Hematopoietic multipotent progenitor cell treated with erythropoietin and hydrocortisone succinate and interleukin-3 and kit ligand, for 8 days (in vitro differentiated cells): ENCODE data around the gene TPRG1L.
"Not testable (repeated sequence)": the region's sequence is repeated elsewhere in the genome, so short reads cannot be mapped to it uniquely, and the experiment has no call there.

Experiments
- DNase-seq: peaks from one replicate; pipeline ENCODE4 v3.0.0-alpha.2; 2015

The TPRG1L gene

DNA sequence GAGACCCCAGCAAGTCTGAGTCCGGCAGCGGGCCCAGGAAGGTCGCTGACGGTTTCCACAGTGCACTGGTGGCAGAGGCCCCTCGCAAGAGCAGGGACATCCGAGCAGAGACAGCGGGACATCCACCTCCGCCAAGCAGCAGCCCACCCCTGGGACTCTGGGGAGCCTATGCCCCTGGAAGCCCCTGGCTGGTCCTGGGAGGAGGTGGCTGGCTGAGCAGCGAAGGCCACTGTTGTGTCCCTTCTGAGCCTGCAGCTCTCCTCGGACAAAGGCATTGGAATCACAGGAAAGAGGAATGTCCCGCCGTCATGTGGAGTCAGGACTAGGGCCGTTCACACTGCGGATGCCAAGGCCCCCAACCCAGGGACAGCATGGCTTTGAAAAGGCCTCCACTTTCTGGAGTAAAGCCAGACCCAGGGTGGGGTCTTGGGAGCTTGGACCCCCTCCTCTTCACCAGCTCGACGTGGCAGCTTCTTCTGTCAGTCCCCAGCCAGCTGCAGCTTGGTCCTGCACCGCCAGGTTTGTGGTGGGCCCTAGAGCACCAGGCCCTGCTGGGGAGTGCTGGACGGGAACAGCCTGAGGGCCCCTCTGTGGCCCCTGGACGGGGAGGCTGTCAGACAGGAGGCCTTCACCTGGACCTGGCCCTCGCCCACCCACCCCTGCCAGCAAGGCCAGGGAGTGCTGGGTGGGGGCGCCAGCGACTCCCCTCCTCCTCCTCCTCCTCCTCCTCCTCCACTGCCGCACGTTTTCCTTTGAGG lies 14.9 kb upstream of the TPRG1L start:
- no peak for DNase-seq

DNA sequence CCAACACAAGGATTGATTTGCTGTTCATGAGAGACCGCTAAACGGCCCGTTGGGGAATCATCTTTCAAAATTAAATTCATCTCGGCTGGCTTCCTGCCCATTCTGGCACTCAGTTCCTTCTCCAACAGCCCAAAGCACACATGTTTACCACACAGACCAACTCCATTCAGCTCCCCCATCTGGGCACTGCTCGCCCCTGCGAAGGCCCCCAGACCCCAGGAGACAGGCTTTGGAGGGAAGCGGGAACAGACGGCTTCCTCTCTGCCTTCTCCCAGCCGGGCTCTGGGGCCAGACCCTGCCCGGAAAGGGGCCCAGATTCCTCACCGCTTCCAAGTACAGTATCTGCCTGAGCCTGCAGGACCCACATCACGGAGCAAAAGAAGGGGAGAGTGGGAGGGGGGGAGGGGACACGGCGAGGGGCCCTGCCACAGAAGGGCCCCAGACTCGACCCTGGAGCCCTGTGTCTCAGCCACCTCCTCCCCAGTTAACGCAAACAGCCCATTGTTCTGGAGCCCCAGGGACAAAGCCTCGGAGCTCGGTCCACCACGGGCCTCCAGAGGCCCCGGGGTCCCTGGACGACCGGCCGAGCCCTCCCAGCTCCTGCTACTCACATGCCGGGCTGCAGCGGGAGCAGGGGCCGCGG lies 14.2 kb upstream of the TPRG1L start:
- DNase-seq: no peak

DNA sequence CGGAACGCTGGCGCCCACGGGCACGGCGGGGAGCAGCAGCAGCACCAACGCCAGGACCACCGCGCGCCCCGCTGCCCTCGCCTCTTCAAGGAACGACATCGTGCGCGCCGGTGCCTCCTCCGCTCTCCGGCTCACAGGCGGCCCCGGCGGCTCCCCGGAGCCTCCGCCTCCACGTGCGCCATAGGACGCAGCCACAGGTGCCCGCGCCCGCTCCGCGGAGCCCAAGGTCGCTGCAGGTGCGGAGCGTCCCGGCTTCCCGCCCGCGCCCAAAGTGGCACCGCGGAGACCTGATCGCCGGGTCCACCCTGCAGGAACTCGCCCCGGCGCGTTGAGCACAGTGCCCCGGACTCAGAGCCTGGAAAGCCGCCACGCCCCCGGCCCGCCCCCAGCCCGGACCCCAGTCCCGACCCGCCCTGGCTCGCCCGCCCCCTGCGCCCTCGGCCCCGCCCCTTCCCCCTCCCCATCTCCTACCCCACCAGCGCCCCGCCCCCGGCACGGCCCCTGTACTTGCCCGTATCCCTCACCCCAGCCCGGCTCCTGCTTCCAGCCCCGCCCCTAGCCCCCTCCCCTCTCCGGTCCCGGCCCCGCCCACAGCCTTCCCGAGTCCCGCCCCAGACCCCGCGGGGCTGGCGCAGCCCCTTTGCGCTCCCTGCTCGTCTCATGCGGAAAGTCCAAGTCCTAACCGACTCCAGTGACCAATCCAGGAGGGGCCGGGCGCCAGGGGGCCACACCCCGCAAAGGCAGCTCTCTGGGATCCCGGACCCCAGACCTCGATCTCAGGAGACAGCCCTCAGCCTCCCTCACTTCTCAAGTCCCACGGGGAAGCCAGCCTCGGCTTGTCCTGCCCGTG lies 13.4 kb upstream of the TPRG1L start, which contains the start of gene MEGF6:
MEGF6 (minus strand) TSS at position 339 of the 850 bp plus-strand sequence; CDS start at position 99, 240 bp downstream.
- no peak for DNase-seq

DNA sequence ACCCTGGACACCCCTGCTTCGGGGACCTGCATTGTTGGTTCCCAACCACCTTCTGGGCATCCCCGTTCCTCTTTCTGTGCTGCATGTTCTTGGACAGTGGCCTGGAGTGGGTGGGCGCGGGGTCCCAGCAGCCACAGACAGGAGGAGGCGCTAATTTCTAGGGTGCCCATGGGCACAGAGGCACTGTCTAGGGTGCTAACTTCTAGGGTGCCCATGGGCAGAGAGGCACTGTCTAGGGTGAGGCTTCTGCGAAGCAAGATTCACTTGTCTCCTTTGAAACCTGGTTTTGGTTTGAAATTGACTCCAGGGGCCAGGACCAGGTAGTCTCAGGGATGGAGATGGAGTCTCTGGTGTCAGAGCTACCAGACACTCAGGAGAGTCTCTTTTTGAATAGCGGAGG lies 12.7 kb upstream of the TPRG1L start:
- DNase-seq: no peak

DNA sequence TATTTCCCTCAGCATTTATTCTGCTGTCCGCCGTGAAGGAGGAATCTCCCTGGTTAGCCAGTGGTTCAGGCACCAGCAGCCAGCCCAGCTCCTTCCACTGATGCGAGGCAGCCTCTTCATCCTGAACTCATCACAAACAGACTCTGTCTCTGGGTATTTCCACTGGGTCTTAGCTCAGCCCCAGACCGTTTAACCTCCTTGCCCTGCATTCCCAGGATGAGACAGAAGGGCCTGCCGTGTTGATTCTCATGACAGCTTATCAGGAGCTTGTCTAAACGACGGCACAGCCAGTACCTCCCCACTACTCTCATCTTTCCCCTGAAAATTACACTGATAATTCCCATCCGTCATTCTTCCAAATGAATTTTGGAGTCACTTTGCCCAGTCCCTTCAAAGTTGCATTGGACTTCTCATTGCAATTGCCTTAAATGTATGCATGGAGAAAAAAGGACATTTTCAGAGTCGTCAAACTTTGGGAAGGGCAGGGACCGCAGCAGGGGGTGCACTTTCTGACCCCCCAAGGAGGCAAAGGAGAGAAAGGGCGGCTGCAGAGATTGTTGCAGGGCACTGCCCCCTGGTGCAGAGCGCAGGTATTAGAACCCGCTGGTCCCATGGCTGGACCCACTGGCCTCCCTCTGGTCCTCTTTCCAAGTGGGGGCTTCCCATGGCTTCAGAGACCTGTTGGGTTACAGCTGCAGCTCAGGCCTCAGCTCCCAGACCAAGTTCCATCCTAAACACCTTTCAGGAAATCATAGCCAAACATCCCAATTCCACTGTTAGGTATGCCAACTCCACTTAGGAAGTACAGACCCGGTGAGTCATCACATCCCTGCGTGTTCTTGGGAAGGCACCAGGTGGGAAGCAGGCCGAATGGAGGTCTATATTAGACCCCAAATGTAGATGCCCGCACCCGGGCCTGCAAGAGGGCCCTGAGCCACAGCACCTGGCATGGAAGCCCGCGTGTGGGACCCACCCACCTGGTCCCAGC lies 9.8 kb upstream of the TPRG1L start:
- DNase-seq: no peak

DNA sequence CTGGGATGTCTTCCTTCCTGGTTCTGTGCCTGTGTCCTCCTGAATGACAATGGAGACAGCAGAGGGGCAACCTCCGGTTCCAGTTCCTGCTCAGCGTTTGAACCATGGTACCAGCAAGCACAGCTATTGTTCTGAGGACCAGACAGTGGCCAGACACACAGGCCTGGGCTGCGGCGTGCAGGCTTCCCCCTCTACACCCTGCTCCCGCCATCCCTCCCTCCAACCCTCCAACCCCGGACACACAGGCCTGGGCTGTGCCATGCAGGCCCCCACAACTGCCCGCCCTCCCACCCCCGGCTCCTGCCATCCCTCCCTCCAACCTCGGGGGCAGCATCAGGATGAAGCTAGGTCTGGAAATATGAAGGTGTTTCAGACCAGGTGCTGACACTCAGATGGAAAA lies 8.0 kb upstream of the TPRG1L start:
- no peak for DNase-seq

DNA sequence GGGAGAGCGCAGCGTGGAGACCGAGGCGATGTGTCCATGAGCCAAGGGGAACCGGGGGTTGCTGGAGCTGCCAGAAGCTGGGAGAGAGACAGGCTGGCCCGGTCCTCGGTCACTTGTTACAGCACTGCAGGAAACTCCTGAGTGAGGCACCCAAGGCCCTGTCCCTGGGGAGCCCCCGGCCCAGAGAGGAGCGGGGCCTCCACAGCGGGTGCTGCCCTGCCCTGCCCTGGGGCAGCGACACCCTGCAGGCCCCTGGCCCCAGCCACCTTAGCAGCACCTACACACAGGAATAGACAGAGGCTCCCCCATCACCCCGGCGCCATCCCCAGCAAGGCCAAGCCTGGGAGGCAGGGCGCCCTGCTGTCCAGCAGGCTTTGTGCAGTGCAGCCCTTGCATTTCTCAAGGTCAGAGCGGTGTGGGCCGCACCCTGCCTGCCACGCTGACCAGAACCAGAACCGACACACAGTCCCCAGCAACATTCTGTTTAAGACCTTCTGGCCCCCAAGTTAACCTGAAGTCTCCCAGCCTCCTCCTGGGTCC lies 6.9 kb upstream of the TPRG1L start:
- no peak for DNase-seq

DNA sequence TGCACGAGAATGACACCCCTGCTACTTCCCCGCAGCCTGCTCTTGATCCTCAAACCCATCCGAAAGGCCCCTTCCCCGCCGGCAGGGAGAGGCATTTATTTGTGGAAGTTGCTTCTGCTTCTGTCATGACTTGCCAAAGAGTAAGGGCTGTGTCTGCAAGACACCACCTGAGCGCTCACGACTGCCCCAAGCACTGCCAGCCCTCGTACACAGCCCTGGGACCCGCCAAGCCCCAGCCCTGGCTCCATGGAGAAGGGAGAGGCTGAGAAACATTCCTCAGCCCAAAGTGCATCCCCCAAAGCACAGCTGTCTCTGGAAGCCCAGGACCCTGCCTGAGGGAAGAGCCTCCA lies 6.3 kb upstream of the TPRG1L start:
- DNase-seq: no peak

DNA sequence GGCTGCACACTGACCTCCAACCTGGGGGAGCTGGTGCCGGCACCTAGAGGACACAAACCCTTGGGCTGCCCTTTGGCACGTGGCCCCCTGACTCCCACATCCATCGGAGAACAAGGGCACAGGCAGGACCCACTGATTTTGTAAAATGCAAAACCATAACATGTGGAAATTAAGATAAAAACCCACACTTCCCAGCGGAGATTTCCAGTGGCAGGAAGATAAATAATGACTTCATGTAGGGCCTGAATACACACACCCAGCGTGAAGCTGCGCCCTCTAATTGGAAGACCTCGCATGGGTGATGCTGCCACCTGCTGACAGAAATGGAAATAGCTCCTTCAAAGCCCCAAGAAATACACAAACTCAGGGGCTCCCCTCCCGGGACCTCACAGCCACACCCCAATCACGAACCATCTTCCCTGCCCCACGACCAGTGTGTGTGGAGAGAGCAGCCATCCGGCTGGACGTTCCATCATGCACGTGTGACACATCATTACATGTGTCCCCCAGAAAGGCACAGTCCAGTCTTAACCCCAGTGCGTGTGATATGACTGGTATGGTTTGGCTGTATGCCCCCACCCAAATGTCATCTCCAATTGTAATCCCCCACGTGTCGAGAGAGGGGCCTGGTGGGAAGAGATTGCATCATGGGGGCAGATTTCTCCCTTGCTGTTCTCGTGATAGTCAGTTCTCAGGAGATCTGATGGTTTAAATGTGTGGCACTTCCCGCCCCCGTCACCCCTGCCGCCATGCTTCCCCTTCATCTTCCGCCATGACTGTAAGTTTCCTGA lies 5.7 kb upstream of the TPRG1L start:
- peak; percentile 85 for DNase-seq

DNA sequence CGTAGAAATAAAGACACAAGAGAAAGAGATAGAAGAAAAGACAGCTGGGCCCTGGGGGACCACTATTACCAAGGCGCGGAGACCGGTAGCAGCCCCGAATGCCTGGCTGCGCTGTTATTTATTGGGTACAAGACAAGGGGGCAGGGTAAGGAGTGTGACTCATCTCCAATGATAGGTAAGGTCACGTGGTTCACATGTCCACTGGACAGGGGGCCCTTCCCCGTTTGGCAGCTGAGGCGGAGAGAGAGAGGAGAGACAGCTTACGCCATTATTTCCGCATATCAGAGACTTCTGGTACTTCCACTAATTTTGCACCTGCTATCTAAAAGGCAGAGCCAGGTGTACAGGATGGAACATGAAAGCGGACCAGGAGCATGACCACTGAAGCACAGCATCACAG lies 4.1 kb upstream of the TPRG1L start:
- DNase-seq: no peak

DNA sequence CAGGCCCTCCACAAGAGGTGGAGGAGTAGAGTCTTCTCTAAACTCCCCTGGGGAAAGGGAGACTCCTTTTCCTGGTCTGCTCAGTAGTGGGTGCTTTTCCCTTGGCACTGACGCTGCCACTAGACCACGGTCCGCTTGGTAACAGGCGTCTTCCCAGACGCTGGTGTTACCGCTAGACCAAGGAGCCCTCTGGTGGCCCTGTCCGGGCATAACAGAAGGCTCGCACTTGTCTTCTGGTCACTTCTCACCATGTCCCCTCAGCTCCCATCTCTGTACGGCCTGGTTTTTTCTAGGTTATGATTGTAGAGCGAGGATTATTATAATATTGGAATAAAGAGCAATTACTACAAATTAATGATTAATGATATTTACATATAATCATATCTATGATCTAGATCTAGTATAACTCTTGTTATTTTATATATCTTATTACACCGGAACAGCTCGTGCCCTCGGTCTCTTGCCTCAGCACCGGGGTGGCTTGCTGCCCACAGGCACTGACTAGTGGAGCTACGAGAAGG lies 3.6 kb upstream of the TPRG1L start:
- DNase-seq: not testable (repeated sequence)

DNA sequence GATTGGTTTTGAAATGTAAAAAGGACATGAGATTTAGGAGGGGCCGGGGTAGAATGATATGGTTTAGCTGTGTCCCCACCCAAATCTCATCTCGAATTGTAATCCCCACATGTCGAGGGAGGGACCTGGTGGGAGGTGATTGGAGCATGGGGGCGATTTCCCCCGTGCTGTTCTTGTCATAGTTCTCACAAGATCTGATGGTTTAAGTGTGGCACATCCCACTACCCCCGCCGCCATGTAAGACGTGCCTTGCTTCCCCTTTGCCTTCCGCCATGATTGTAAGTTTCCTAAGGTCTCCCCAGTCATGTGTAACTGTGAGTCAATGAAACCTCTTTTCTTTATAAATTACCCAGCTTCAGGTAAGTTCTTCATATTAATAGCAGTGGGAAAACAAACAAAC lies 2.7 kb upstream of the TPRG1L start:
- DNase-seq: not testable (repeated sequence)

DNA sequence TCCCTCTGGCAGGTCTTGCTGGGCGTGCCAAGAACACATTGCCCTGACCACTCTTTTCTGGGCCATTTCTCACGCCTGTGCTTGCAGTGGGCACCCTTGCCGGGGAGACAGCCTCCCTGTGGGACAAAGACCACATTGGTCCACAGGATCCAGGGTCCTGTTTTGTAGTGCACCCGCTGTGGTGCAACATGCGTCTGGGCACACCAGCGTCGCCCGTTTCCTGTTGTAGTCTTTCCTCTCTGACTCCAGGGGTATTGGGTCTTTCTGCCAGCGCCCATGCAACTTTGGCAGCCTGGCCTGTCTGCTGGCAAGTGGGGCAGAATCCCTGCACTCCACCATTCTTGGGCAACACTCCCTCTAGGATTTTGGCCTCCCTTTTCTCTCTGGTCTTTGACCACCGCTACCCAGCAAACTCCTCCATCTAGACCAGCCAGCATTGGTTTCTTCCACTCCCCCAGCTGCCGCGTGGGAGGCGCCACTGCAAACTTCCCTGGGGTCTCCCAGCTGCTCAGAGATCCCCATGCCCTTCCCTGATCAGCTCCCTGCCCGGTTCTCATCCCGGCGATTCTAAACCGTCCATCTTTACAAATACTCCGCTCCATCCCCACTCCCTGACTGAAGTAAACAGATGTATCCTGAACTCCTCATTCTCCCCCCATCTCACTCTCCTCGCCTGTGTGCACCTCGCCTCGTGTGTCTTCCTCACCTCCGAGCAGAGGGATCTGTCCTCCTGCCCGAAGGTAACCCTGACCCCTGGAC lies 1.2 kb upstream of the TPRG1L start:
- no peak for DNase-seq

DNA sequence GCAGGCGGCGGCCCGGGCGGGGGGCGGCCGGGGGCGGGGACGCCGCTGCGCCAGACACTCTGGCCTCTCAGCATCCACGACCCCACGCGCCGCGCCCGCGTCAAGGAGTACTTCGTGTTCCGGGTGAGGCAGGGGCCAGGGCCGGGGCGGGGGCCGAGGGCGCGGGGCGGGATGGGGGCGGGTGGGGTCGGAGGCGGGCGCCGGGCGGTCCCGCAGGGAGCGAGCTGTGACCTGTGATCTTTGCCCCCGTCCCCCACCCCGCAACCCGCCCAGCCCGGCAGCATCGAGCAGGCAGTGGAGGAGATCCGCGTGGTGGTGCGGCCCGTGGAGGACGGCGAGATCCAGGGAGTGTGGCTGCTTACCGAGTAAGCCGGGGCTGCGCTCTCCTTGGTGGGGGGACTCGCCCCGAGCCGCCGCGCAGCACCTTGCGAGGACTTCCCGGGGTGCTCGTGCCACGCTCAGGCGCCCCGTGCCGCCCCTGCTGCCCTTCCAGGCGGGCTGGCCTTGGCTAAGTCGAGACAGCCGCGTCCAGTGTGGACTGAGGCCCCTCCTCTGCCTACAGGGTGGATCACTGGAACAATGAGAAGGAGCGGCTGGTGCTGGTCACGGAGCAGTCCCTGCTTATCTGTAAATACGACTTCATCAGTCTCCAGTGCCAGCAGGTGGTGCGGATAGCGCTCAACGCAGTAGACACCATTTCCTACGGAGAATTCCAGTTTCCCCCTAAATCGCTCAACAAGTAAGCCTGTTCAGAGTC lies 514 bp downstream of the TPRG1L start:
- DNase-seq: peak; percentile 82

DNA sequence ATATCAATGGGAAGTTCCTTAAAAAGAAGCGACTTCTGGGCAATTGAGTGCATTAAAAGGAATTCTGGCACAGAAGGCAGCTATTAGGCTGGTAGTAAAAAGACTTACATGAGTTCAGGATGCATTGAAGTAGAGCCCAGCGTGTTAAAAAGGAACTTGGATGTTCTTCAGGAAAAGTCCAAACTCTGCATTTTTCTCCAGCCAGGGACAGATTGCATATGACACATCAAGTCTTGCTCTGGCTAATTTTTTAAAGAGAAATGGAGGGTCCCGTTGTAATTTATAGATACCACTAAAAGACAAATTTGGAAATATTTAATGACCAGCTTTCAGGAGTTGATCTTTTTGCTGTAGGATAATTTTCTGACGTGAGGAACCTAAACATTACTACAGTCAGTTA lies 1.2 kb downstream of the TPRG1L start:
- DNase-seq: no peak

DNA sequence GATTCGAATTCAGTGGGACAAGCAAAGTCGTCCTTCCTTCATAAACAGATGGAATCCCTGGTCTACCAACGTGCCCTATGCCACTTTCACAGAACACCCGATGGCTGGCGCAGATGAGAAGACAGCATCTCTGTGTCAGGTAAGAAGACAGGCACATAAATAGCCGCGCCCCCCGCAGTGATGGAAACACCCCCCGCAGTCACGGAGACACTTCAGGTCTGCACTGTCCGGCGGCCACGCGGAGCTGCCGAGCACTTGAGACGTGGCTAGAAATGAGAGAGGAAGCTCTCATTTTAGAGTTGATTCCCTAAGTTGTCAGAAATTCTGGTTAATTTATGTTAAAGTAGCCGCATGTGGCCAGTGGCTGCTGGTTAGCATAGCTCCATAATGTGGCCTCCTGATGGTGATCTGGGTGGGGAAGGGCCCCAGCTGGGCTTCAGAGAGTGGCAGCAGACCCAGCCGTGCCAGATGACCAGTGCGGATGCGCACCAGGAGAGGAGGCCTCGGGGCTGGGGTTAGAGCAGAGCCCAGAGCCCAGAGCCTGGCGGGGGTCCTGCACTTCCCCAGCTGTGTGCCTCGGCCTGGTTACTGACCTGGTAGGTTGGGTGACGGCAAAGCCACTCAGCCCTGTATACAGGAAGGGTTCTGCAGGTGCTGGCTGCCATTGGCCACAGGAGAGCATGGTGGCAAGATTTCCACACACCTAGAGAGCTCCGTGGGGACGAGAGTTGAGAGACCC lies 2.9 kb downstream of the TPRG1L start:
- DNase-seq: no peak

DNA sequence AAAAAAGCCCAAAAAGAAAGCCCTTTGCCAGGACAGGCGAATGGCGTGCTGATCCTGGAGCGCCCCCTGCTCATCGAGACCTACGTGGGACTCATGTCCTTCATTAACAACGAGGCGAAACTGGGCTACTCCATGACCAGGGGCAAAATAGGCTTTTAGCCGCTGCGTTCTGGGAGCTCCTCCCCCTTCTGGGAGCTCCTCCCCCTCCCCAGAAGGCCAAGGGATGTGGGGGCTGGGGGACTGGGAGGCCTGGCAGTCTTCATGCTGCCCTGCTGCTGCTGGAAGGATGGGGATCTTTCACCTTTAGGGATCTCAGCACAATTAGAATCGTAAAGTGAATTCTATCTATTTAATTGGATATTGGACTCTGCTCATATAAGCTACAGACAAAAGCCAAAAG lies 3.6 kb downstream of the TPRG1L start:
- no peak for DNase-seq

DNA sequence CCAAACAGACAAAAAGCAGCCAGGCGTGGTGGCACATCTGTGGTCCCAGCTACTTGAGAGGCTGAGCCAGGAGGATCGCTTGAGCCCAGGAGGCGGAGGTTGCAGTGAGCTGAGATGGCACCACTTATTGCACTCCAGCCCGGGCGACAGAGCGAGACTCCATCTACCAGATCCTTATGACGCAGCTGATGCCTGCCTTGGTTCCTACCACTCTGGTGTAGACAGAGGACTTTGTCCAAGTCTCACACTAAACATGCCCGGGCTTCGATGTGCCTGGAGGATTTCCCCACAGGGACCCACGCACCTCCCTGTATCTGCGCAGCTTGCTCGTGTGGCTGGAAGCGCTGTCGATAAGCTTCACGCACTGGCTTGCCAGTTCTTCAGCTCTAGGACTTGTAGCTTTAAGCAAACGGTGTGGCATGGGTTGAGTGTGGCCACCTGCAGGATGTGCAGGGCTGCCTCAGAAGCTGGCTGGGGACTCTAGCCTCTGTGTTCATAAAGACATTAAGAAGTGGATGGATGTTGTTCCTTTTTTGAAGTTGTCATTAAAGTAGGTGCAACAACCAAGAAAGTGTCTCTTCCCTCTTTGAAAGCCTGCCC lies 4.8 kb downstream of the TPRG1L start:
- DNase-seq: no peak
